Measurements from ENCODE around the gene FAM32A.

FAM32A gene

GRCh38 chr19:16202320-16203255 lies 17.4 kb downstream of the FAM32A start:
- no peak for DNase-seq (ENCODE audit: low spot score)

GRCh38 chr19:16203256-16204004 lies 18.2 kb downstream of the FAM32A start:
- DNase-seq (ENCODE audit: low spot score) = no peak

GRCh38 chr19:16204005-16204294 lies 18.7 kb downstream of the FAM32A start:
- no peak for DNase-seq (ENCODE audit: low spot score)

GRCh38 chr19:16205205-16206045 lies 20.2 kb downstream of the FAM32A start:
- DNase-seq (ENCODE audit: low spot score) = no peak

- no peak for DNase-seq (ENCODE audit: low spot score)
Measured at GRCh38 chr19:16206046-16206605, 20.9 kb downstream of the FAM32A start.

GRCh38 chr19:16206637-16207036 lies 21.4 kb downstream of the FAM32A start:
- no peak for DNase-seq (ENCODE audit: low spot score)

GRCh38 chr19:16207063-16207462 lies 21.9 kb downstream of the FAM32A start:
- DNase-seq (ENCODE audit: low spot score) = no peak

- no peak for DNase-seq (ENCODE audit: low spot score)
Measured at GRCh38 chr19:16207490-16208025, 22.3 kb downstream of the FAM32A start.

GRCh38 chr19:16208064-16208759 lies 23.0 kb downstream of the FAM32A start:
- DNase-seq (ENCODE audit: low spot score) = no peak

- DNase-seq (ENCODE audit: low spot score) = no peak
Measured at GRCh38 chr19:16208847-16209665, 23.8 kb downstream of the FAM32A start.

GRCh38 chr19:16210168-16210567 lies 25.0 kb downstream of the FAM32A start:
- no peak for DNase-seq (ENCODE audit: low spot score)

GRCh38 chr19:16213076-16213475 lies 27.9 kb downstream of the FAM32A start:
- no peak for DNase-seq (ENCODE audit: low spot score)

GRCh38 chr19:16216744-16217670 lies 31.8 kb downstream of the FAM32A start:
- DNase-seq (ENCODE audit: low spot score) = no peak

GRCh38 chr19:16217716-16218451 lies 32.7 kb downstream of the FAM32A start:
- no peak for DNase-seq (ENCODE audit: low spot score)

- DNase-seq (ENCODE audit: low spot score) = no peak
Measured at GRCh38 chr19:16218851-16219250, 33.6 kb downstream of the FAM32A start.

GRCh38 chr19:16222806-16223205 lies 37.6 kb downstream of the FAM32A start:
- no peak for DNase-seq (ENCODE audit: low spot score)

GRCh38 chr19:16223746-16224145 lies 38.5 kb downstream of the FAM32A start:
- no peak for DNase-seq (ENCODE audit: low spot score)

- DNase-seq (ENCODE audit: low spot score) = no peak
Measured at GRCh38 chr19:16224293-16225045, 39.3 kb downstream of the FAM32A start.

All from germinal center (tissue), 1 donor.